Measurements from ENCODE around the gene DYNLL1. TPM values are rescaled to one million over a fixed set of nuclear protein-coding genes. Genes with fewer than 3 reads are reported as not detected.

The DYNLL1 gene
- total and polyA plus RNA-seq, 2 of the 4 experiments (the other 2 are of a cell fraction), result 663 to 696 TPM

- H2AK9ac ChIP-seq (replicated peaks; ENCODE audit: low read depth, low read length, poor library complexity), result no peak overlapping the region
- no peak overlapping the region for H3K18ac ChIP-seq (ENCODE audit: low read depth, low read length)
- H3K23ac ChIP-seq (ENCODE audit: low read depth, low read length), result no peak overlapping the region
- no peak overlapping the region for H2BK5ac ChIP-seq (ENCODE audit: low read depth, low read length, poor library complexity, severe bottlenecking)
- H2BK15ac ChIP-seq (ENCODE audit: low read depth, low read length), result no peak overlapping the region
- no peak overlapping the region for H4K91ac ChIP-seq (ENCODE audit: insufficient read depth, low read depth, low read length)
- in situ Hi-C loops (cut with MboI; ENCODE audit: low sequenced_read_pairs) (no loop called here), dilution Hi-C loops (cut with HindIII; ENCODE audit: low sequenced_read_pairs, unreplicated experiment) (no loop called here), intact Hi-C loops (cut with micrococcal nuclease) (no loop called here)
- no peak overlapping the region for H3K27ac ChIP-seq (ENCODE audit: insufficient read depth, low read length)
- no peak overlapping the region for H2BK20ac ChIP-seq (ENCODE audit: low read depth, low read length)
- ChIA-PET POLR2A (ENCODE audit: unreplicated experiment) (no interaction called here), CTCF (interaction anchor here (1.7 kb wide), 1 partner anchor 10 kb away, joined by 6 read pairs; no protein-coding TSS in a partner anchor)
- no peak overlapping the region for H2AK5ac ChIP-seq (ENCODE audit: low read depth, low read length)
- no peak overlapping the region for H3K9ac ChIP-seq (ENCODE audit: low read depth, low read length)
- H3K4me3 ChIP-seq (ENCODE audit: insufficient read depth, low read depth, low read length), result no peak overlapping the region
- H3K4ac ChIP-seq (ENCODE audit: low read depth, low read length), result no peak overlapping the region
- H4K20me1 ChIP-seq (ENCODE audit: insufficient read depth, low read length), result peaks cover 23% of the 10 kb centered on the region; the same call in 1 of the 2 replicates
- no peaks in the 10 kb centered on the region for H3K9me1 ChIP-seq (ENCODE audit: insufficient read depth, low read length)
- WGBS, 2 experiments (ENCODE audit: extremely low coverage in 2 of 2, insufficient read length in 1 of 2), result 100% methylated on average over 3 of the region's 6 CpGs; no CpG with 5 or more reads in 1 of the 2 experiments
- no peak for ATAC-seq (ENCODE audit: low read depth)
- H3K79me1 ChIP-seq (ENCODE audit: low read depth in 1 of 2, low read length in 2 of 2), result peaks cover 11 to 44% of the 10 kb centered on the region in 2 experiments; a peak in 3 of 4 replicates
- H3K27me3 ChIP-seq (ENCODE audit: control insufficient read depth, insufficient read depth, low read length), result no peaks in the 10 kb centered on the region
- no peak for TF ChIP-seq MXI1 (IDR thresholded peaks at IDR 0.05; ENCODE audit: borderline replicate concordance, low read depth, low read length)
- peak; percentile 15; the same call in 1 of the 2 replicates for TF ChIP-seq CTCF (conservative IDR thresholded peaks at IDR 0.05; ENCODE audit: low read depth, low read length)
- H4K5ac ChIP-seq (ENCODE audit: low read depth, low read length), result no peak overlapping the region
- H3K9me3 ChIP-seq (ENCODE audit: control insufficient read depth, insufficient read depth, low read length), result no peaks in the 10 kb centered on the region
- H2BK120ac ChIP-seq (ENCODE audit: low read depth, low read length), result no peak overlapping the region
- DNase-seq, result no peak
- H3K4me1 ChIP-seq (ENCODE audit: control insufficient read depth, insufficient read depth, low read length), result no peaks in the 10 kb centered on the region
- H3K4me2 ChIP-seq (ENCODE audit: low read depth, low read length), result no peak overlapping the region
- H3K14ac ChIP-seq (replicated peaks; ENCODE audit: low read depth, low read length), result no peak overlapping the region
- H4K8ac ChIP-seq (ENCODE audit: low read depth in 2 of 2, low read length in 2 of 2), result no peak overlapping the region
- H3K56ac ChIP-seq (ENCODE audit: extremely low read depth, insufficient read depth, low read length), result no peak overlapping the region
- H2AFZ ChIP-seq (replicated peaks; ENCODE audit: low read length, poor library complexity), result no peak overlapping the region
- peaks cover 57% of the 10 kb centered on the region for H3K36me3 ChIP-seq (ENCODE audit: control insufficient read depth, insufficient read depth, low read length)
- BruUV-seq (replicated peaks), result no TSS peak
Observed at GRCh38 chr12:120457133-120457532, 38.8 kb upstream of the DYNLL1 start.

Measured in IMR-90 (cell line).